ENCODE data around the gene EVI5.
"Not testable (repeated sequence)": the region's sequence is repeated elsewhere in the genome, so short reads cannot be mapped to it uniquely, and the experiment has no call there.

EVI5 gene

DNA sequence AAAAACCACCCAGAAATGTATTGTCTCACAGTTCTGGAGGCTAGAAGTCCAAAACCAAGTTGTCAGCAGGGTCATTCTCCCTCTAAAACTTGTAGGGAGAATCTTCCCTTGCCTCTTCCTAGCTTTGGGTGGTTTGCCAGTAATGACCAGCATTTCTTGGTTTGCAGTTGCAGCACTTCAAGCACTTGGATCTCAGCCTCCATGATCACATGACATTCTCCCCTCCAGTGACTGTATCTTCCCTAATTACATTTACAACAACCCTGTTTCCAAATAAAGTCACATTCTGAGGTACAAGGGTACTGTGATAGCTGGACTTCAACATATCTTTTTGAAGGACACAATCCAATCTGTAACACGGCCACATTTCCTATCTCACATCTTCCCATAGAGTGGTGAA is 37.2 kb downstream of the EVI5 start:
- no peak for DNase-seq

DNA sequence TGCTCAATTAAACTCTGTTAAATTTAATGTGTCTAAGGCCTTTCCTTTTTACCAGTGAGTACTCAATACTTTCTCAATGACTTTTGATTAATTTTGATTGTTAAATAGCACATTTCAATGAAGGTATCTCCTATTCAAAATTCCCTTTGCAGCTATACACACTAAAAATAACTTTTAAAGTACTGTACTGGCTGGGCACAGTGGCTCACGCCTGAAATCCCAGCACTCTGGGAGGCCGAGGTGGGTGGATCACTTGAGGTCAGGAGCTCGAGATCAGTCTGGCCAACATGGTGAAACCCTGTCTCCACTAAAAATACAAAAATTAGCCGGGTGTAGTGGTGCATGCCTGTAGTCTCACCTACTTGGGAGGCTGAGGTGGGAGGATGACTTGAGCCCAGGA is 38.7 kb downstream of the EVI5 start:
- not testable (repeated sequence) for DNase-seq

DNA sequence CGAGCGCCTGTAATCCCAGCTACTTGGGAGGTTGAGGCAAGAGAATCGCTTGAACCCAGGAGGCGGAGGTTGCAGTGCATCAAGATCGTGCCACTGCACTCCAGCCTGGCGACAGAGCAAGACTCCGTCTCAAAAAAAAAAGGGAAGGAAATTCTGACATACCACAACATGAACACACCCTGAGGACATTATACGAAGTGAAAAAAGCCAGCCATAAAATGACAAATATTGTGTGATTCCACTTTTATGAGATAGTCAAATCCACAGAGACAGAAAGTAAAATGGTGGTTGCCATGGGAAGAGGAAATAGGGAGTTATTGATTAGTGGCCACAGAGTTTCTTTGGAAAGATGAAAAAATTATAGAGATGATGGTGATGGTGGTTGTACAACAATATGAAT is 41.7 kb downstream of the EVI5 start:
- DNase-seq = no peak

DNA sequence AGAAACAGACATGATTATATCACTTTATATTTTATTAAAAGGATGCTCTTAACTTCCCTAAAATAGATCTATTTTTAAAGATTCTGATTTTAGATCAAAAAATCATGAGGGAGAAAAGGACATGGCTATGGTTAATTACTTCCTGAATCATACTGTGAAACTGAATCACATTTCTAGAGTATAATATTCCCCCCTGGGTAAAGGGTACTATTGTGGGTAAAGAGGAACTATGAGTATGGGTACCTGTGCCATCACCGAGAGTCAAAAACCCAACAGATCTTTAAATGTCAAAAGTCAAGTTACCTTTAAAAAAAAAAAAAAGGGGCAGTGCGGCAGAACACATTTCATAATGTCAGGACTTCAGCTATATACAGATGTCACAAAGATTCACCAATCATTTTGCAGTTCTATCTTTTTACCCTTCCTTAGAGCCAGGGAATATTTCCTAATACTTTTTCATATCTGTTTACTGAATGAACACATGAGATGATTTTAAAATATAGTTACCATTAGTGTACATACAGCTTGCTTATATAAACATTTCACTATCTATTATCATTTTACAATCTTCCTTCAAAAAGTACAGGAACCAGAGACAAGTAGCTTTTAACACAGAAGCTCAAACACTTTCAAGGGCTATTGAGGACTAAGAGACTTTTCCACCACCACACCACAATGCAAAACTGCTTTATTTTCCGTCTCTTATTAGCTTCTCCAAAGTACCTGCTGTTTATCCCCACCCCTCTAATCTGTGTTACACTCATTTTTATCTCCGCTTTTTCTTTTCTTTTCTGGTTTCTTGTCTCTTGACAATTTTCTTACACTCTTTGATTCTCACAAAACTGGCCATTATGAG is 45.0 kb downstream of the EVI5 start:
- DNase-seq = no peak

- peak in 1 of 2 experiments; percentile 17 for DNase-seq
Measured at GRCh38 chr1:92736395-92736794, 48.5 kb downstream of the EVI5 start.

DNA sequence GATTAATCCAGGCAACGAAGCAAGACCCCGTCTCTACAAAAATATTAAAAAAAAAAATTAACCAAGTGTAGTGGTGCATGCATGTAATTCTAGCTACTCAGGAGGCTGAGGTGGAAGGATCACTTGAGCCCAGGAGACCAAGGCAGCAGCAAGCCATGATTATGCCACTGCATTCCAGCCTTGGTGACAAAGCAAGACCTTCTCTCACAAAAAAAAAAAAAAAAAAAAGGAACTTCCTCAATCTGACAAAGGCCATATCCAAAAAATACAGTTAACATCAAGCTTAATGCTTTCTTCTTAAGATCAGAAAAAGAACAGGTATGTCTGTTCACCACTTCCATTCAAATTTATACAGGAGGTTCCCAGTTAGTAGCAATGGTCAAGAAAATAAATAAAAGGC is 54.4 kb downstream of the EVI5 start:
- no peak for DNase-seq

- no peak for DNase-seq
Measured at GRCh38 chr1:92728697-92729096, 56.2 kb downstream of the EVI5 start.

- DNase-seq = not testable (repeated sequence)
Measured at GRCh38 chr1:92723713-92724112, 61.2 kb downstream of the EVI5 start.

DNA sequence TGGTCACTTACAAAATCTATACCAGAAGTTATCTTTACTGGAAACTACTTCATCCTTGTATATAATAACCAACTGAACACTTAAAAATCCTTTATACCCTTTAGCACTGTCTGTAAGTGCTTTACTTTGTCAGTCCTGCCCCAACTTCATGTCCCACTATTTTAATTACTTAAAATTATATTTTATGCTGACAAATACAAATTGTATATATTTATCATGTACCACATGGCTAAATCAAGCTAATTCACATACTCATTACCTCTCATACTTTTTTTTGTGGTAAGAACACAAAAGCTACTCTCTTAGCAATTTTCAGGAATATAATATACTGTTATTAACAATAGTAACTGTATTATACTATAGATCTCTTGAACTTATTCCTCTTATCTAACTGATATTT is 63.0 kb downstream of the EVI5 start:
- no peak for DNase-seq

DNA sequence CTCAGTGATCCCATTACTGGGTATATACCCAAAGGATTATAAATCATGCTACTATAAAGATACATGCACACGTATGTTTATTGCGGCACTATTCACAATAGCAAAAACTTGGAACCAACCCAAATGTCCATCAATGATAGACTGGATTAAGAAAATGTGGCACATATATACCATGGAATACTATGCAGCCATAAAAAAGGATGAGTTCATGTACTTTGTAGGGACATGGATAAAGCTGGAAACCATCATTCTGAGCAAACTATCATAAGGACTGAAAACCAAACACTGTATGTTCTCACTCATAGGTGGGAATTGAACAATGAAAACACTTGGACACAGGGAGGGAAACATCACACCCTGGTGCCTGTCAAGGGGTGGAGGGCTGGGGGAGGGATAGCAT is 63.8 kb downstream of the EVI5 start:
- DNase-seq = not testable (repeated sequence)

DNA sequence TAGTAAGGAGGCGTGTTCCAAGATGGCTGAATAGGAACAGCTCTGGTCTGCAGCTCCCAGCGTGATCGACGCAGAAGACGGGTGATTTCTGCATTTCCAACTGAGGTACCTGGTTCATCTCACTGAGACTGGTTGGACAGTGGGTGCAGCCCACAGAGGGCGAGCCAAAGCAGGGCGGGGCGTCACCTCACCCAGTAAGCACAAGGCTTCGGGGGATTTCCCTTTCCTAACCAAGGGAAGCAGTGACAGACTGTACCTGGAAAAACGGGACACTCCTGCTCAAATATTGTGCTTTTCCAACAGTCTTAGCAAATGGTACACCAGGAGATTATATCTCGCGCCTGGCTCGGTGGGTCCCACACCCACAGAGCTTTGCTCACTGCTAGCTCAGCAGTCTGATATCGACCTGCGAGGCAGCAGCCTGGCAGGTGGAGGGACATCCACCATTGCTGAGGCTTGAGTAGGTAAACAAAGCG is 69.4 kb downstream of the EVI5 start:
- not testable (repeated sequence) for DNase-seq

DNA sequence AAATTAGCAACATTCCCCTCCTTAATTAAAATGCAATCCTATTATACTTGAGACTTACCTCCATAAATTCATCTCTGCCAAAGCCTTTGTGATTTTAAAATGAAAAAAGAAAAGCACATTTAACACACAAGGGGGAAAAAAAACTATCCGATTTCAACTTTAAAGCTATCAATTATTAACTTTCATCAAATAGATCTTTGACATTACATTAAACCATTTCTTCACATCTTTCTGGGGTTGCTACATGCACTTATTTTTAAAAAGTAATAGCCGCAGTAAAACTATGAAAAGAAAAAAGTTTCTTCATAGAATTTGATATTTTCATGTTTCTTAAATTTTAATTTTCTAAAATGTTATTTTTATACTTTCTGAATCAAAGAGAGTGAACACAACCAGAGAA is 71.0 kb downstream of the EVI5 start:
- DNase-seq = no peak

GRCh38 chr1:92711473-92712165 is 73.3 kb downstream of the EVI5 start:
- DNase-seq = no peak

DNA sequence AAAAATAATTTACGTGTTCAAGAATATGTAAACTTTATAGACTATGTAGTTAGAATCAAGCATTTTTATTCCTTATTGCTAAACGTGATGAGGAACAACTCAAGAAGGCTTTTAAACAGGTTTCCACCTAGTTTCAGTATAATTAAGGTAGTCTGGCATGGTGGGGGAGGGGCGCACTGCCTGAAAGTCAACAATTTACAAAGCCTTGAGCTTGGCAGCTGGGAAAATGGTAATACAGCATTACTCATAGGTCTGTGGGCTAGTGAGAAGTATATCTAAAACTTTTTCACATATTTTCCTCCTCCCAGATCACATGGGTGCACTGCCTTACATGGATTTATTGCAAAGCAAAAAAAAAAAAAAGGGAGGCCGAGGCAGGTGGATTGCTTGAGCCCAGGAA is 75.2 kb downstream of the EVI5 start:
- no peak for DNase-seq

DNA sequence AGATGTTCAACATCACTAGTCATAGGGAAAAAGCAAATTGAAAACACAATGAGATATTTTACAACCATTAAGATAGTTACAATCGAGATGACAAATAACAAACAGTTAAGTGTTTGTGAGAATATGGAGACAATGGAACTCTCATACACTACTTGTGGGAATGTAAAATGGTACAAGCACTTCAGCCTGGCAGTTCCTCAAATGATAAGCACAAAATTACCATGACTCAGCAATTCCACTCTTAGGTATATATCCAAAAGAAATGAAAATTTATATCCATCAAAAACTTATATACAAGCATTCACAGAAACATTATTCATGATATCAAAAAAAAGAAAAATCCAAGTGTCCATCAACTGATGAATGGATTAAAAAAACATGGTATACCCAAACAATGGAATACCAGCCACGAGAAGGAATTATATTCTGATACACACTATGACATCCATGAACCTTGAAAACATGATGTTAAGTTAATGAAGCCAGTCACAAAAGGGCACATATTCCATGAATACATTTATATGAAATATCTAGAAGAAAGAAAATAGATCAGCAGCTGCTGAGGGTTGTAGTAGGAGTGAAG is 76.4 kb downstream of the EVI5 start:
- DNase-seq = no peak

- no peak for DNase-seq
Measured at GRCh38 chr1:92707709-92708108, 77.2 kb downstream of the EVI5 start.

- no peak for DNase-seq
Measured at GRCh38 chr1:92707292-92707691, 77.6 kb downstream of the EVI5 start.

GRCh38 chr1:92705446-92705845 is 79.5 kb downstream of the EVI5 start:
- DNase-seq = no peak

- no peak for DNase-seq
Measured at GRCh38 chr1:92701147-92701546, 83.8 kb downstream of the EVI5 start.

DNA sequence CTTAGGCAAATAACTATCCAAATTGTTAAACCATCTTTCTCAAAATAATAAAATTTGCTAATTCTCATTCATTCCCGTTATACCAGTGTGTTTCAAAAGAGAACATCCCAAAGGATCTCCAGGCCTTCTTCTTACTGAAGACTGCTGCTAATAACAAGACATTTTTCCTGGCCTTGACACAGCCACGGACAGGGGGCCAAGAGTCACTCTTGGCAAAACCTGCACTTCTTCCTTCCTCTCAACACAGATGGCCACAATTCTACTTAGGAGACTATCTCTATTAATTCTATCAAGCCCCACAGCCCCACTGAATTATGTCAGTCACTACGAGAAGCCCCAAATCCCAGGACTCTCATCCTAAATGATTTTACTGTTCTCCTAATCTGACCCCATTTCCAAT is 86.0 kb downstream of the EVI5 start:
- no peak for DNase-seq

GRCh38 chr1:92695104-92695503 is 89.8 kb downstream of the EVI5 start:
- DNase-seq = no peak

- no peak for DNase-seq
Measured at GRCh38 chr1:92691925-92692324, 93.0 kb downstream of the EVI5 start.

GRCh38 chr1:92690212-92690906 is 94.5 kb downstream of the EVI5 start:
- DNase-seq = no peak

Measured in SW 1271 (cell line).